GM19193 (cell line): ENCODE data around the gene TIAM2.

ENCODE experiments used
- POLR2A ChIP-seq: IDR thresholded peaks from 4 replicates; pipeline ENCODE4 v1.6.1; 2011; ENCODE audit not compliant: insufficient read depth, insufficient read length; ENCODE audit errors: extremely low read depth

Gene TIAM2

GRCh38 chr6:155084431-155085123 lies 89.5 kb downstream of the TIAM2 start:
- no peak for TF ChIP-seq POLR2A

- no peak for TF ChIP-seq POLR2A
Observed at GRCh38 chr6:155085582-155086257, 90.6 kb downstream of the TIAM2 start.

GRCh38 chr6:155088856-155089255 lies 93.7 kb downstream of the TIAM2 start:
- no peak for TF ChIP-seq POLR2A

GRCh38 chr6:155089746-155090145 lies 94.6 kb downstream of the TIAM2 start:
- TF ChIP-seq POLR2A = no peak

GRCh38 chr6:155090166-155090565 lies 95.1 kb downstream of the TIAM2 start:
- no peak for TF ChIP-seq POLR2A

GRCh38 chr6:155091756-155092155 lies 96.6 kb downstream of the TIAM2 start:
- no peak for TF ChIP-seq POLR2A

GRCh38 chr6:155093430-155093829 lies 98.3 kb downstream of the TIAM2 start:
- no peak for TF ChIP-seq POLR2A

- TF ChIP-seq POLR2A = no peak
Observed at GRCh38 chr6:155100087-155100486, 105.0 kb downstream of the TIAM2 start.

- TF ChIP-seq POLR2A = no peak
Observed at GRCh38 chr6:155100591-155100990, 105.5 kb downstream of the TIAM2 start.

- no peak for TF ChIP-seq POLR2A
Observed at GRCh38 chr6:155103816-155104366, 108.8 kb downstream of the TIAM2 start.

- no peak for TF ChIP-seq POLR2A
Observed at GRCh38 chr6:155106456-155107115, 111.5 kb downstream of the TIAM2 start.

- no peak for TF ChIP-seq POLR2A
Observed at GRCh38 chr6:155107432-155108069, 112.4 kb downstream of the TIAM2 start.

- no peak for TF ChIP-seq POLR2A
Observed at GRCh38 chr6:155108070-155108820, 113.1 kb downstream of the TIAM2 start.

- no peak for TF ChIP-seq POLR2A
Observed at GRCh38 chr6:155110721-155111120, 115.6 kb downstream of the TIAM2 start.
